GM12892 (cell line): ENCODE results near the gene PTPRU.

Experiments used
- POLR2A ChIP-seq: IDR thresholded peaks from 2 replicates; pipeline ENCODE4 v1.6.1; 2011; ENCODE audit warnings: low read depth, low read length, control low read depth
- POLR2AphosphoS5 ChIP-seq: IDR thresholded peaks from 2 replicates; pipeline ENCODE4 v1.6.1; 2011; ENCODE audit warnings: low read depth, low read length, control low read depth
- TAF1 ChIP-seq: IDR thresholded peaks from 2 replicates; pipeline ENCODE4 v1.6.1; 2011; ENCODE audit warnings: low read depth, mild to moderate bottlenecking, control low read depth, low read length, borderline replicate concordance

GRCh38 chr1:29234471-29234870, 1.9 kb upstream of the PTPRU start:
- no peak for TF ChIP-seq POLR2A
- no peak for TF ChIP-seq TAF1
- no peak for TF ChIP-seq POLR2AphosphoS5
